ENCODE data around the gene ST8SIA4.
"Not testable (repeated sequence)": the region's sequence is repeated elsewhere in the genome, so short reads cannot be mapped to it uniquely, and the experiment has no call there.

The ST8SIA4 gene

GRCh38 chr5:100828071-100828897, 74.8 kb downstream of the ST8SIA4 start:
- no peak for DNase-seq

GRCh38 chr5:100827481-100827889, 75.6 kb downstream of the ST8SIA4 start:
- no peak for DNase-seq

- no peak for DNase-seq
These were observed 76.9 kb downstream of the ST8SIA4 start for GRCh38 chr5:100826133-100826532.

- DNase-seq = no peak
These were observed 78.4 kb downstream of the ST8SIA4 start for GRCh38 chr5:100824635-100825034.

GRCh38 chr5:100823812-100824211, 79.3 kb downstream of the ST8SIA4 start:
- no peak for DNase-seq

- no peak for DNase-seq
These were observed 81.3 kb downstream of the ST8SIA4 start for GRCh38 chr5:100821751-100822150.

- DNase-seq = no peak
These were observed 84.7 kb downstream of the ST8SIA4 start for GRCh38 chr5:100818340-100818739.

- DNase-seq = no peak
These were observed 99.7 kb downstream of the ST8SIA4 start for GRCh38 chr5:100803397-100803796.

- no peak for DNase-seq
These were observed 100.9 kb downstream of the ST8SIA4 start for GRCh38 chr5:100802208-100802607.

- no peak for DNase-seq
These were observed 102.5 kb downstream of the ST8SIA4 start for GRCh38 chr5:100800562-100800961.

GRCh38 chr5:100799166-100799565, 103.9 kb downstream of the ST8SIA4 start:
- DNase-seq = no peak

GRCh38 chr5:100797861-100798260, 105.2 kb downstream of the ST8SIA4 start:
- DNase-seq = no peak

GRCh38 chr5:100796851-100797250, 106.2 kb downstream of the ST8SIA4 start:
- no peak for DNase-seq

GRCh38 chr5:100794844-100795243, 108.2 kb downstream of the ST8SIA4 start:
- DNase-seq = no peak

GRCh38 chr5:100794218-100794617, 108.9 kb downstream of the ST8SIA4 start:
- no peak for DNase-seq

- DNase-seq = no peak
These were observed 110.3 kb downstream of the ST8SIA4 start for GRCh38 chr5:100792781-100793180.

- DNase-seq = no peak
These were observed 111.7 kb downstream of the ST8SIA4 start for GRCh38 chr5:100791391-100791790.

- no peak for DNase-seq
These were observed 112.1 kb downstream of the ST8SIA4 start for GRCh38 chr5:100790951-100791350.

- DNase-seq = no peak
These were observed 112.9 kb downstream of the ST8SIA4 start for GRCh38 chr5:100790170-100790665.

- no peak for DNase-seq
These were observed 113.4 kb downstream of the ST8SIA4 start for GRCh38 chr5:100789694-100790093.

GRCh38 chr5:100788417-100788816, 114.7 kb downstream of the ST8SIA4 start:
- no peak for DNase-seq

GRCh38 chr5:100787648-100788047, 115.4 kb downstream of the ST8SIA4 start:
- DNase-seq = no peak

- not testable (repeated sequence) for DNase-seq
These were observed 117.5 kb downstream of the ST8SIA4 start for GRCh38 chr5:100785536-100785935.

- DNase-seq = peak; percentile 32
These were observed 122.7 kb downstream of the ST8SIA4 start for GRCh38 chr5:100780376-100780870.

Data from CD4-positive, alpha-beta T cell treated with Interleukin-12 subunit alpha and Interleukin-12 subunit beta, for 1 hour (primary cell).